Activated CD8-positive, alpha-beta memory T cell treated with anti-CD3 and anti-CD28 coated beads, Interleukin-2, amount 50 U/mL, for 1 hour (primary cell): ENCODE data around the gene PPM1H.

Experiments used
- DNase-seq: peaks from one replicate; pipeline ENCODE4 v3.0.0-alpha.2; 2020; ENCODE audit errors: extremely low read depth

The PPM1H gene

DNA sequence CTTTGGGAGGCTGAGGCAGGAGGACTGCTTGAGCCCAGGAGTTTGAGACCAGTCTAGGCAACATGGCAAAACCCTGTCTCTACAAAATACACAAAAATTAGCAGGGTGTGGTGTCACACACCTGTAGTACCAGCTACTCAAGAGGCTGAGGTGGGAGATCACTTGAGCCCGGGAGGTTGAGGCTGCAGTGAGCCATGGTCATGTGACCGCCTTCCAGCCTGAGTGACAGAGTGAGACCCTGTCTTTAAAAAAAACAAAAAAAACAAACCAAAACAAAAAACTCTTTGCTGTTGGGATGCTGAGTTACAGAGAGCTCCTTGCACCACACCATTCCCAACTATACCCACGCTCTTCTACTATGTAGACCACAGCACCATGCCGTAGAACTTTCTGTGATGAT is 221.2 kb downstream of the PPM1H start:
- no peak for DNase-seq

DNA sequence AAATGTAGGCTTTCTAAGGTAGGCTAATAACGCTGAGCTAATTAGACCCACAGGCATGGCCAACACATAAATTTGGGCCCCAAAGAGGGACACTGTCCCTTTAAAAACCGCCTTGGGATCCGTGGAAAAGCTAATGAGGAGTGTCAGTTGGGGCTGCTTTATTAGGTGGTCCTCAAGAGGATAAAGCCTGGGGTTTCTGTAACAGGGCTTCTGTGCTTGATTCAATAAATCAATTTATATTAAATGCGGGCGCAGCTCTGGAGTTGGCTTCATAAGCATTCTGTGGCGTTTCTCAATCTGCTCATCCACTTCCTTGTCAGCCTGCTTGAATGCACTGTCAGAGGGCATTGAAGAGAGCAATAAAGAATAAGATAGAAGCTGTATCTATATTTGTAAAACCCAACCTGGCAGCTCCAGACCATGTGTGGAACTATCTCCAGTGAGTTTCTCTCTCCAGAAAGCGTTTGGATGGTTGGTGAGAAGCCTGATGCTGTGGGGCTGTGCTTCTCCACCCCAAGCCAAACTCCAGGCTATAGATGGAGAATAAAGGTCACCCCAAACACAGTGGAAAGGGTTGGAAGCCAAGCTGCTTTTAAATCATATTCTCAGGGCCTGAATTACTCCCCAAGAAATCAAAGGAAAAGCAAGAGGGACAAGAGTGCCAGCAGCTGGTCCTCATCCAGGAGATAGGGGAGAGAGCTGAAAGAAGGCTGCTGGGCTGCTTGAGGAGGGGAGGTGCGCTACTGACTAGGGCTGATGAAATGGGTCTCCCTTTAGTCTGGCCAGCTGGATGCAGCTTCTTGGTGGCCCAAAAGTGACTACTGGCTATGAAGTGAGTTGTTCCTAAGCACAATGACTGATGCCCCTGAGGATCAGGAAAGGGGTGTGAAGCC is 222.0 kb downstream of the PPM1H start:
- no peak for DNase-seq

DNA sequence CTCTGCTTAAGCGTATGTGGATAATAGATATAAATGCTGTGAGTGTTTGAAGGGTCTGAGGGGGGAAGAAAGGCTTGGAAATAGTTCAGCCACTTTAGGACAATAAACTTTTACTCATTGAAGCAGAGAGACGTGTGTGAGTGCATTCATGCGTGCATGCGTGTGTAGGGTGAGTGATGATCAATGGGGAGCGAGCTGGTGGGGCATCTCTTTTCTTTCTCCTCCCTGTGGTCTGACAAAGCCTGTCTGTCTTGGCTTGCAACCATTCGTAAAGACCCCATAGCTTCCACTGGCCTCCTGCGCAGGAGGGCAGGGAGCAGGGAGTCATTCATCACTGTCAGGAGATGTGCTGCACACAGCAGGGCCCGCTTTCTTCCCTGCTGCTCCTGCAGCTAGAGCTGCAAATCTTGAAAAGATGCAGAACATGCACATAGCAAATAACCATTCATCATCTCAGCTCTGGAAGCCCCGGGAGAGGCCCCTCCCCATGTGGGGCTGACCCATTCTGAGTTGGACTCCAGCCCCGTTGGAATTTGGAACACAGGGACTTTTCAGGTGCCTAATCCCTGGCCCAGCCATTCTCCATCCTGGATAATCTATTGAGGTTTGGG is 223.2 kb downstream of the PPM1H start:
- no peak for DNase-seq

DNA sequence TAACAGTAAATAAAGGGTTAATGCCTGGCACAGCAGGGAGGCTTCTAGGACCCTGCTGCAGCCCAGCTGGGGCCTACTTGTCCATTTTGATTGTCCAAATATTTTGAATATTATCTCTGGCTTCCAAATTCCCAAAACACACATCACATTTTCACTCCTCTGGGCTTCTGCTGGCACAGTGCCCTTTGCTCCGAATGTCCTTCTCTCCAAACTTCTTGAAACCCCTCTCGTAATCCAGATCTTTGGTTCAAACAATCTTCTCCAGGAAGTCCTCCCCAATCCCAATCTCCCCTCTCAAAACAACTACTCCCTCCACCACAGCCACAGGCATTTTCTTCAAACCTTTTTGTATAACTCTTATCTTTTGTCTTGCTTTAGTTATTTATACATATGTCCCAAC is 225.6 kb downstream of the PPM1H start:
- no peak for DNase-seq

DNA sequence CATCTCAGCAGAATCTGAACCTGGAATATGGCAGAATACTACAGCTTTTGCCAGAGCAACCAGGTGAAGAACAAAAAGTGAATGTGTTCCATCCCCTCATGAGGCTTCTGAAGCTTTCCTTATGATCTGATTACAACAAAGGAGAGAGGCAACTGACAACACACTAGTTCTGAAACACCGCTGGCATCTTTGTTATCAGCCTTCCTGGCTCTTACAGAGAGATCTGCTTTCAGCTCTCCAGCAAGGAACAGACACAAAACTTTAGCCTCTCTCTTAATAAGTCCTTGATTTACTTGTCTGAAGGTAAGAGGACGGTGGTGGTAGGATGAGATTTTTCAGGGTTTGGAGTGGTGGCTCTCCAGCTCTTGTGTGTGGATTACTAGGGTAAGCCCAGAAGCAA is 227.0 kb downstream of the PPM1H start:
- no peak for DNase-seq

DNA sequence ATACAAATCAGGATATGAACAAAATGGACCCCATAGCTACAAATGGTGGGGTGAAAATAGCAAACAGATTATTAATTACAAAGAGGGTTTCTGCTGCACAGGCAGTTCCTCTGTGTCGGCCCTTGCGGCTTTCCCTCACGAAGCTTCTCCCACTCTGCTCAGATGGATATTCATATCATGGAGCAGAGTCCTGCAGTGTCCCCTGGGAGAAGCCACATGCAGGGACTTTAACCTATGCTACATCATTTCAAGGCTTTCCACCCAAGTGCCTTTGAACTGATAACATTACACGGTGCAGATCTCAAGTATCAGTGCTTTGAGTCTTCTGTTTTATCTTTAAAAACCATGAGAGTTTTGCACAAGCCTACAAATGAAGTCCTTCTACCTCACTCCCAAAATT is 229.1 kb downstream of the PPM1H start:
- no peak for DNase-seq

DNA sequence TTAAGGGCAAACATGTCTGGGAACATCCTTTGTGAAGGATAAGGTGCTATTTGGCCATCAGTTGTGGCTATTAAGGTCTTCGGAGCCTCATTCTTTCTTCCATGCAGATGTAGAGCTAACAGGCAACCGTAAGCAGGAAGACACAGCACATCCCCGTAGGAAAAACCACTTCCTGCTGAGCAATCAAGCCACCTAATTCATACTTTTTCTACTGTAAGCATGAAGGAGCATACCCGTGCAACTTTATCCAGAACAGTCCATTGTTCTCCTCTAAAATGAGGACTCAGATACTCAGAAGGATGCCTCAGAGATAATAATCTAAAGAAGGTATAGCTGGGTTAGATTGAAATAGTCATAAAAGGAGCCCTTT is 232.0 kb downstream of the PPM1H start:
- no peak for DNase-seq

DNA sequence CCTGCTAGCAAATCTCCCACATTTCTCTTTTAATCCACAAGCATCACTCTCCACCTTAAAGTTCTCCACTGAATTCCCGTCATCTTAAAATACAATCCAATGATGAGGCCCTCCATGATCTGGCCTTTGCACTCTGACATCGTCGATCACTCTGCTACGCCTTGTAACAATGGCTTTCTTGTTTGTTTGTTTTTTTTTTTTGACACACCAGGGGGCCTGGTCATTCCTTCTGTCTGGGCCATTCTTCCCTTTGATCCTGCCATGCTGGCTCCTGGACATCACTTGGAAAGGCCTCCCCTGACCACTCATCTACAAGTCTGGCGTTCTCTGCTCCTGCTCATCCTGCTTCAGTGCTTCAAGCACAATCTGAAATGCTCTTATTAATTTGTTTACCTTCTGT is 233.5 kb downstream of the PPM1H start:
- no peak for DNase-seq

DNA sequence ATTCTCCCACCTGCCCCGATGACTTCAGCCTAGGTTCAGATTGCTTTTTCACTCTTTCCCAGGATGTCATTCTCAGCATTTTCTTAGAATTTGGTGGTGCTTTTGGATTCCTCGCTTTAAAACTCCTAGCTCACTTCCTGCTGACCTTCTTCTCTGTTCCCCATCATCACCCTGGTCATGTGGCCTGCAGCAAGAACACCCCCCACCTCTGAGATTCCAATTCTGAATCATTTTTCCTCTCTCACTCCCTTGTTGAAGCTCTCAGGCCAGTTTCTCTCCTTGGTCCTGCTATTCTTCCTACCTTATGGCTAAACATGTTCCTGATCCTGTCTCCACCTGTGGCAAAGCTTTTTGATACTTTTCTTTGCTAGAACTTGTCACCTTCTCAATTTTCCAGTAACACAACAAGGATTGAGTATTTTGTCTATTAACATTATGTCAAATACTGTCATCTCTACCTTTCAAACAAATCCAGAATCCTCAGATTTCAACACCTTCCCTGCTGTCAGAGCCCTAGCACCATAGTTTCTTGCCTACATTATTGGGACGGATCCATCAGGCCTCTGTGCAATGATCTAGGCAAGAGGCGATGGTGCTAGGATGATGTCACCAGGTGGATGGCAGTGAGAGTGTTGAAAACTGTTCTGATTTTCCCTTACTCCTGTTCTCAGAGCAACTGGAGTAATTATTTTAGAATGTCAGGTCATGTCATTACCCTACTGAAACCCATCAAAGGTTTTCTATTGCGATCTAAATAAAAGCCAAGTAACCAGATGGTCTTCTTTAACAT is 234.7 kb downstream of the PPM1H start:
- no peak for DNase-seq

DNA sequence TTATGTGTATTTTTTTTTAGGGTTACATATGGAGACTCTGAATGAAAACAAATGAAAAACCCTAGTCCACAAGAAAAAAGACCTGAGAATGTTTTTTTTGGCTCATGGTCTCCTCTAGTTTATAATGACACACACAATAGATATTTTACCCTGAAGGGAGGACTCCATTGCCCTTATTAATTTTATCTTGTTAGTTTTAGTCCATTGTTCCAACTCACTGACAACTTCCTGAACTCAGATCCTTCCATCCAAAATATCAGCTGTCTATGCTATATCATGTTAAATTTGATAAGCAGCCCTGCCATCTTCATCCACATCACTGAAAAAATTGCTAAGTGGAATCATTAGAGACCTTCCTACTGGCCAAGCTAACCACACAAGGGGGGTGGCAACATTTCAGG is 236.2 kb downstream of the PPM1H start:
- no peak for DNase-seq

DNA sequence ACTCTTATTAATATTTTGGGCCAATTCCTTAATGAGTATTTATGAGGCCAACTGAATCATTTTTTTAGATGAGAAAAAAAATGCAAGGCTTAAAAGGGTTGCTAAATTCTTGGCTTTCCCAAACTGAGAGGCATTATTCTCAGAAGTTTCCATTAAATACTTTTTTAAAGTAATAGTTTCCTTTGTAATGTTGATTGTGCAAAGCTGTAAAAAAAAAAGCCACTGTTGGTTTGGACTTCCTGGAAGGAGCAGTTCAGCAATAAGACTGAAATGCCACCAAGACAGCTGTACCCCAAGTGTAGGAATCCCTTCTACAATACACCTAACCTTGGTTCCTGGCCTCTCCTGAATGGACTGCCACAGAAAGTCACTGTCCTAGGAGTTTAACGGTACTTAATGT is 237.1 kb downstream of the PPM1H start:
- no peak for DNase-seq

DNA sequence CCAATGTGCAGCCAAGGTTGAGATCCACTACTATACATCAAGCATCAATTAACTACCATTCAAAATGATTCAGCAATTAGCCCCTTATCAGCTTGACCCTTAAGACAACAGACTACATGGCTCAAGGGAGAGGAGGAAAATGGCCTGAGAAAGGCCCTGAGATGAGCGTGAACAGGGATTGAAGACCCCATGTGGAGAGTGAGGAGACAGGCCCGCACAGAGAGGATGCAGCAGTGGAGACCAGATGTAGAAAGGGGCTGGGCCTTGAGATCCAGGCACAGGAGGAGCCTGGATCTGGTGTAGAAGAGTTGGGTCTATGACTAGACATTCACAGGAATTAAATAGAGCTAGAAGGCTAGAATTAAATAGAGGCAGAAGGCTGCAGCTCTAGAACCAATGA is 239.3 kb downstream of the PPM1H start:
- no peak for DNase-seq

DNA sequence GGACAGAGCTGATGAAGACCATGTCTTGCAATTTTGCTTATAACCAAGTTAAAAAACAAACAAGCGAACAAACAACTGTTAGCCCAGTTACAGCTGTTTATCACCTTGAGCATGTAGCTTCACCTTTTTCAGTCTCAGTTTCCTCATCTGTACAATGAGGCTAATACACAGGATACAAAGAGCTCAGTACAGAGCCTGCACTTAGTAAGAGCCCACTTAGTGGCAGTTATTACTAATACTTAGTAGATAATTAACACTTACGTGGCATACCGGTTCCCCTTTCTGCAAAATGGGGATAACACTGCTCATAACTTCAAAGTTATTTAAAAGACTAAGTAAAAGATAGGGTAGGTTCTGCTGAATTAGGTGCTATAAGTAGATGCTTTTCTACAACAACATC is 240.3 kb downstream of the PPM1H start:
- DNase-seq, result no peak

DNA sequence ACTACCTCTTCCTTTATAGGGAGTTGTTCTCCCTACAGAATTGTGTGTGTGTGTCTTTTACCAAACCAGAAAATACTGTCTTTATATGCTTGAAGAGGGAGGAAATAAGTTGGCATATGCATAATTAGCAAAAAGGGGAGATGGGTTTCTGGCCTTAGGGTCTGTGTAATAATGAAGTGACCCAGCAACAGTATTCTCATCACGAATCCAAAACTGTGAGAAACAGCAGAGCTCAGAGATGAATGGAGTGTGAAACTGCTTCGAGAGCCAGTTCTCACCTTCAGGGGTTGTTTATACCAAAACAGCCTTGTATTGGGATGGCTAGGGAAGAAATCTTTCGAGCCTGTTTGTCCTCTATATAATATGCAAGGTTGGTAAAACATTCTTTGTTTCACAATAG is 240.8 kb downstream of the PPM1H start:
- no peak for DNase-seq

DNA sequence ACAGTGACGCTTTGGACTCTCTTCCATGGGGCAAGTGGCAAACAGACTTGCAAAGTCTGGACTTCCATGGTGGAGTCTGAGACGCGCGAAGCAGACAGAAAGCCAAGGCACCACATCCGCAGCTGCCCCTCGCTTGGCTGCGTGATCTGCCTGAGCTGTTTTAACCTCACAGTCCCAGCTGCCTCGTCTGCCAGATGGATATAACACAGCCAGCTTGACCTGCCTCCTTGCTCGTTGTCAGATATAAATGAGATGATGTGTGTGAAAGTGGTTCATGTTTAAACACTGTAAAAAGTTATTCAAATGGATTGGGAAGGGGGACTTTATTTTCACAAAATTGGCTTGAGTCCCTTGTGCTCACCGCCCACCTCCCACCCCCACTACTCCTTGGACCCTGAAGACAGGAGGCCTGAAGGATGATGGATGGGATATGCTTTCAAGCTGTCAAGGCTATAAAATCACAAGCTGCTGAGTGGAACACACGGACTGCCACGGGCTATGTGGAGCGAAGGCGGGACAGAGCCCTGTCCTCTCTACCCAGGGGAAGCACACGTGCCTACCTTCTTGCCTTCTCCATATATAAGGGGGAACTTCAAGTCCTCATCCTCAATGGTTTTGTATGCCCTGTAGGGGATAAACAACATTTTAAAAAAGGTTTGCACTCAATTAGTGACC is 241.4 kb downstream of the PPM1H start:
- DNase-seq, result no peak

DNA sequence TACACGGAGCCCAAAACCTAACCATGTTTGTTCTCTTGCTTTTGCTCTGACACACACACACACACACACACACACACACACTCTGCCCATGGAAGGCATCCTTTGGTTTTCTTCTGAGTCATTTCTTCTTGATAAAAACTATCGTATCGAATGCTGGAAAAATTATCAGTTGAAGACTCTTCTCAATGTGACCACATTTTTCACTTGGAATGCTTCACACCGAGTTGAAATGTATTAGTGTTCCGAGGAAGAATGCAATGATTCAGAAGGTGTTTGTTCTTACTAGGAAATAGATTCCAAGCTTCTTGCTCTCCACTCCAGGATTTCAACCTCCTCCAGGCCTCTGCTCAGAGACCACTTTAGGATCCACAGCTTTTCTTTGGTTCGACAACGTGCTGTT is 242.1 kb downstream of the PPM1H start:
- DNase-seq, result no peak

DNA sequence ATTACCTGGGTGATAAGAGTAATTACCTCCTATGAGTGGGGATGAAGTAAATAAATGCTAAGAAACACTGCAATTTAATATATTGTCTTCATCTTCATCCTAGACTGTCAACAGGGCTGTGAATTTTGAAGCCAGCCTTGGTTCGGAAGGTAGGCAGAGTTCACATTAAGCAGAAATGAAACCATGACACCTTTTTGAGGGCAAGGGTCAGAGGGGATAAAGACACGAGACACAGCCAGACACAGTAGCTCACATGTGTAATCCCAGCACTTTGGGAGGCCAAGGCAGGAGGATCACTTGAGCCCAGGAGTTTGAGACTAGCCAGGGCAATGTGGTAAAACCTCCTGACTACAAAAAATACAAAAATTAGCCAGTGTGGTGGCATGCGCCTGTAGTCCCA is 243.6 kb downstream of the PPM1H start:
- DNase-seq, result no peak

DNA sequence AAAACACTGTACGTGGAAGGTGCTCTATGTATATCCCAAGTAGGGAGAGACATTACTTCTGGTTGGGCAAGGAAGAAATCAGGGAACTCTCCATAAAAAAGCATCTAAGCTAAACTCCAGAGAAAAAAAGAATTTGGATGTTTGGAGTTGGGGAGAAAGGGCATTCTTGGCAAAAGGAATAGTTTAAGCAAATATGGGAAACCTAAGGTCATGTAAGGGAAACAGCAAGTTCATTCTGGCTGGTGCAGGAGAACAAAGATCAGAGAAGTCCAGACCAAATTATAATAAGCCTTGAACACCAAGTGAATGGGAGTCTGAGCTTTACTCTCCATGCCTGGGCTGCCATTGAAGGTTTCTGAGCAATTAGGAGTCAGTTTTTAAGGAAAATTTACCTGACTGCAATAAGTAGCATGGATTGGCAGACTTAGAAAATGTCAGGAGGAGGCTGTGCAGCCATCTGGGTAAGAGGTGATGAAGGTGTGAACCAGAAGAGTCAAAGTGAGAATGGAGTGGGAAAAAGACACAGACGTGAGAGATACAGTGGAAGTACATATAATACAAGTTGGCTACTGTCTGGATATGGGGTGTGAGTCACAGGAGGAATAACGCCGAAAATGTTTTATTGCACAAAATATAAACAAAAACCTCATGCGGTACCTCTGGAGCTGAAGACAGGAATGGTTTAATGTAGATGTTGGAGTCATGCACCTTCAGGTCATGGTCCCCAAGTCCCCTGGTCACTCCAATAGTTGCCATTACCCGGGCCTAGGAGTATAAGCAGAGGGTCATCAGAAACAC is 245.7 kb downstream of the PPM1H start:
- no peak for DNase-seq

DNA sequence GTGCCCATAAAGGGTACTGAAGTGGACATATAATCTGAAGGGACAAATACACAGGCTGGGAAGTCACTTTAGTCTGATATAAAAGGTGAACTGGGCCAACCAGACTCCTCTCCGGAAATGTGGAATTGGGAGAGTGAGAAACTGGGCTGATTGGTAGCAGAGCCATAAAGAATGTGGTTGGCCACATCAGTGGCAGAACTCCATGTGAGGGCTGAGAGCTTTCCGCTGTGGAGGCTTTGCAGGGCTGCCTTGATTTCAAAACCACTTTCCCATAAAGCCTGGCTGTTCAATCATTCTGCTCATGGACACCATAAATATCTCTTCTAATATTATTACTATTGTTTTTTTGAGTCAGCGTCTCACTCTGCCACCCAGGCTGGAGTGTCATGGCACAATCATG is 248.0 kb downstream of the PPM1H start:
- DNase-seq, result no peak

DNA sequence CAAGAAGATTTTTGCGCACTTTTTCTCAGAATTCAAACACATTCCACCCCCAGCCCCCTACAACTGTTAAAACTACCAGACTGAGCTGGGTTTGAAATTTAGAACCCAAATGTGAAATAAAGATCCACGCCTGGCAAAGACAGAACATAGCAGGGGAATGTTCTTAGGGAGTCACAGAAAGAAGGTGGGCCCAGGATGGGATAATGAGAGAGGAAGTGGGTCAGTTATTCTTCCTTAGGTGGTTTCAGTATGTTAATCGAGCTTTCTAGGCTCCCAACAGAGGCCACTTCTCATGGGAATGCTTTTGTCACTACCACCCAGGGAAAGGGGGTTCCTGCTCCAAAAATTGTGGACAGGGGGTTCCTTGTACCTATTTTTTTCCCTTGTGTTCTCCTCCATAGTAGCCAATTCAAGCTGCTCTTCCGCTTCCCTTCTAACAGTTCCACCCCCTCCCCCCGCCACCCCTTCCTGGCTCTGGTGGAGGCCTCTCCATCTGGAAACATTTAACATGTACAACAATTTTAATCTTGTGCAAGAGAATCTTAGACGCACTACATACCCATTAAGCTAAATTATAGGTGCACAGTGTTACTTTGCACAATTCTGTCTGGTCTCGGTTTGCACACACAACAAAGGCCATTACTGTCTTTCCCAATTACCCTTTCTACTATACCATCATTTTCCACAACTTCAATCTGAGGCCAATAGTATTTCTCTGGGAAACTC is 250.2 kb downstream of the PPM1H start:
- no peak for DNase-seq
